Measurements from ENCODE around the gene APOL1. TPM values are rescaled to one million over a fixed set of nuclear protein-coding genes. Genes with fewer than 3 reads are reported as not detected.
"Not testable (repeated sequence)": the region's sequence is repeated elsewhere in the genome, so short reads cannot be mapped to it uniquely, and the experiment has no call there.

Gene APOL1
- total and polyA plus RNA-seq, 2 donors (not counting 1 experiment from before 2014, with no cell fraction given): 40.0 to 80.3 TPM

GRCh38 chr22:36204632-36205015 lies 48.3 kb upstream of the APOL1 start:
- no peak overlapping the region for H2AFZ ChIP-seq (ENCODE audit: low read length)
- H3K9me3 ChIP-seq (ENCODE audit: control insufficient read depth, insufficient read depth, low read depth, low read length): no peaks in the 10 kb centered on the region
- H3K4me2 ChIP-seq (ENCODE audit: extremely low read depth, insufficient read depth, low read length): no peak overlapping the region
- no peaks in the 10 kb centered on the region for H3K36me3 ChIP-seq (ENCODE audit: control insufficient read depth, insufficient read depth, low read length)
- no peaks in the 10 kb centered on the region for H3K79me2 ChIP-seq (ENCODE audit: control insufficient read depth, insufficient read depth, low read length)
- H3K4me1 ChIP-seq (ENCODE audit: control insufficient read depth, extremely low read depth, insufficient read depth, low read length): no peaks in the 10 kb centered on the region
- TF ChIP-seq CTCF (conservative IDR thresholded peaks at IDR 0.05 in 1 of 2, IDR thresholded peaks at IDR 0.05 in 1 of 2; ENCODE audit: low read depth in 1 of 2, low read length in 2 of 2) (no peak), EZH2 (IDR thresholded peaks at IDR 0.05; ENCODE audit: low read length, missing control alignments) (no peak)
- H3K27ac ChIP-seq (ENCODE audit: insufficient read depth, low read length): no peak overlapping the region
- H4K20me1 ChIP-seq (ENCODE audit: control insufficient read depth, extremely low read depth, insufficient read depth, low read length): no peaks in the 10 kb centered on the region
- no peak overlapping the region for H3K4me3 ChIP-seq (replicated peaks in 1 of 4; ENCODE audit: control extremely low read depth in 1 of 4, insufficient read depth in 1 of 4, low read depth in 3 of 4, low read length in 4 of 4)
- no peak for DNase-seq (ENCODE audit: low read depth in 2 of 2)
- H3K9ac ChIP-seq (ENCODE audit: insufficient read depth, low read length): no peak overlapping the region
- H3K27me3 ChIP-seq (ENCODE audit: control insufficient read depth, insufficient read depth, low read length): peaks cover 3% of the 10 kb centered on the region

DNA sequence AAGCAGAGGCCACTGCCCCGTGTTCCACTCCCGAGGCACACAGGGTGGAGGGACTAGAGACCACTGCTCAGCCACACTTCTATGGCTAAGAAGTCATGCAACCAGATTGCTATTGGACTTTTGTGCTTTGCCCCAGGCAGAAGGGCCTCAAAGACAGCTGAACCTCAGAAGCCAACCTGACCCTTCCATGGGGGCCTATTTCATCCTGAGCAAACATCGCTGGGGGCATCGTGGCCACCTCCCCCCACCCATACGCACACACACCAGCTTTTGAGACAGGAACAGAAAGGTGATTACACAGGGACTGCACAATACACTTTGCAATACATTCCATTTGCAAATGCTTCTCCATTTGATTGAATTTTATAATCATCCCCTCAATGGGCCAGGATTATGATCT lies 47.4 kb upstream of the APOL1 start:
- not testable (repeated sequence) for H3K4me3 ChIP-seq (replicated peaks in 1 of 4; ENCODE audit: control extremely low read depth in 1 of 4, insufficient read depth in 1 of 4, low read depth in 3 of 4, low read length in 4 of 4); H3K4me1 ChIP-seq (ENCODE audit: control insufficient read depth, extremely low read depth, insufficient read depth, low read length); H3K9ac ChIP-seq (ENCODE audit: insufficient read depth, low read length); H3K9me3 ChIP-seq (ENCODE audit: control insufficient read depth, insufficient read depth, low read depth, low read length); H4K20me1 ChIP-seq (ENCODE audit: control insufficient read depth, extremely low read depth, insufficient read depth, low read length); H3K27ac ChIP-seq (ENCODE audit: insufficient read depth, low read length); H3K27me3 ChIP-seq (ENCODE audit: control insufficient read depth, insufficient read depth, low read length); H3K79me2 ChIP-seq (ENCODE audit: control insufficient read depth, insufficient read depth, low read length); H3K36me3 ChIP-seq (ENCODE audit: control insufficient read depth, insufficient read depth, low read length); H3K4me2 ChIP-seq (ENCODE audit: extremely low read depth, insufficient read depth, low read length); H2AFZ ChIP-seq (ENCODE audit: low read length); DNase-seq (ENCODE audit: low read depth in 2 of 2)

GRCh38 chr22:36206255-36206654 lies 46.7 kb upstream of the APOL1 start:
- H3K27ac ChIP-seq (ENCODE audit: insufficient read depth, low read length): no peak overlapping the region
- H3K27me3 ChIP-seq (ENCODE audit: control insufficient read depth, insufficient read depth, low read length): peaks cover 3% of the 10 kb centered on the region
- TF ChIP-seq CTCF (conservative IDR thresholded peaks at IDR 0.05 in 1 of 2, IDR thresholded peaks at IDR 0.05 in 1 of 2; ENCODE audit: low read depth in 1 of 2, low read length in 2 of 2) (no peak), EZH2 (IDR thresholded peaks at IDR 0.05; ENCODE audit: low read length, missing control alignments) (no peak)
- H2AFZ ChIP-seq (ENCODE audit: low read length): no peak overlapping the region
- H3K9ac ChIP-seq (ENCODE audit: insufficient read depth, low read length): no peak overlapping the region
- no peak overlapping the region for H3K4me3 ChIP-seq (replicated peaks in 1 of 4; ENCODE audit: control extremely low read depth in 1 of 4, insufficient read depth in 1 of 4, low read depth in 3 of 4, low read length in 4 of 4)
- H3K79me2 ChIP-seq (ENCODE audit: control insufficient read depth, insufficient read depth, low read length): no peaks in the 10 kb centered on the region
- H3K4me1 ChIP-seq (ENCODE audit: control insufficient read depth, extremely low read depth, insufficient read depth, low read length): no peaks in the 10 kb centered on the region
- no peaks in the 10 kb centered on the region for H3K36me3 ChIP-seq (ENCODE audit: control insufficient read depth, insufficient read depth, low read length)
- no peak for DNase-seq (ENCODE audit: low read depth in 2 of 2)
- H4K20me1 ChIP-seq (ENCODE audit: control insufficient read depth, extremely low read depth, insufficient read depth, low read length): no peaks in the 10 kb centered on the region
- no peaks in the 10 kb centered on the region for H3K9me3 ChIP-seq (ENCODE audit: control insufficient read depth, insufficient read depth, low read depth, low read length)
- no peak overlapping the region for H3K4me2 ChIP-seq (ENCODE audit: extremely low read depth, insufficient read depth, low read length)
